Inflammatory macrophage (primary cell): ENCODE measurements around the gene UTP15.
A peak's percentile ranks its signal among the peaks of the same experiment; 100 is the strongest.

ENCODE experiments used
- DNase-seq, 2 donors: peaks; one replicate each; pipeline ENCODE4 v3.0.0-alpha.2; 2020 to 2022

The UTP15 gene

DNA sequence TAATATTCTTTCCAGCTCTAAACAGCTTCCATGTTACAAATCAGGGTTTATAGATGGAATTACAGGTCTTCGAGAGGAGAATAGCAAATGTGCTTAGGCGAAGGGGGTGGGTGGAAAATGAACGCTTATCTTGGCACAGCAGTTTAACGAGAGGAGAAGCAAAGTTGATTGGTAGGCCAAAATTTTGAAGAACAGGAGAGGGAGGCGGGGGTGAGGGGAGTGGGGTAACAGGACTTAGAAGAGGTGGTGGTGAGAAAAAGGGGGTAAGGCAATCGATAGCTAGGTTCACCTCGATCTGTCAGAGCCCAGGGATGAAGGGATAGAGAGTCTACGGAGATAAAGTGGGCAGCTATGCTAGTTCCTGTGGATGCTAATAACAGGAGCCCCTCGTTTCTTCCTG lies 868 bp upstream of the UTP15 start:
- peak in 1 of 2 donors; percentile 5 for DNase-seq

DNA sequence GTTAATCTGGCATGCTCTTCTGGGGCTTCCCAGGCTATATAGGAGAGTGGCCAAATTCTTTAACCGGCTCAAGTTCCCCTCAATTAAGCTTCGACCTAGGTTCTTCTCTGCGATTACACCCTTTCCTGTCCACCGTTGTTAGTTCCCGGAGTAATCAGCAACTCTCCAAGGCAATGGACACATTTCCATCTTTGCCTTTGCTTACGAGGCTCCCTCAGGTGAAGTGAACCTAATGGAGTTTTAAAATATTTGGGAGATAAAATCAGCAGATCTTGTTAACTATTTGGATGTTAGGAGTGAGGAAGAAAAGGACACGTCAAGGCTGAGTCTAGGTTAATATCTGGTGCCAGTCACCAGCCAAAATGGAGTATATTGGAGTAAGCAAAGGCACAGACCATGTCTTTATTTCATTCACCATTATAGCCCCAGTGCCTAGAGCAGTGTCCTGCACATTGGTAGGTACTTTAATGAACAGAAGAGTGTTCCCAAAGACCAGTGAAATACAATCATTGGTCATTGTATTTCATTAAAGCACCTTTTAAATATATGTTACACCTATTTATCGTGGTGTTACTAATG lies 515 bp downstream of the UTP15 start:
- DNase-seq, result peak in 1 of 2 donors; percentile 2

DNA sequence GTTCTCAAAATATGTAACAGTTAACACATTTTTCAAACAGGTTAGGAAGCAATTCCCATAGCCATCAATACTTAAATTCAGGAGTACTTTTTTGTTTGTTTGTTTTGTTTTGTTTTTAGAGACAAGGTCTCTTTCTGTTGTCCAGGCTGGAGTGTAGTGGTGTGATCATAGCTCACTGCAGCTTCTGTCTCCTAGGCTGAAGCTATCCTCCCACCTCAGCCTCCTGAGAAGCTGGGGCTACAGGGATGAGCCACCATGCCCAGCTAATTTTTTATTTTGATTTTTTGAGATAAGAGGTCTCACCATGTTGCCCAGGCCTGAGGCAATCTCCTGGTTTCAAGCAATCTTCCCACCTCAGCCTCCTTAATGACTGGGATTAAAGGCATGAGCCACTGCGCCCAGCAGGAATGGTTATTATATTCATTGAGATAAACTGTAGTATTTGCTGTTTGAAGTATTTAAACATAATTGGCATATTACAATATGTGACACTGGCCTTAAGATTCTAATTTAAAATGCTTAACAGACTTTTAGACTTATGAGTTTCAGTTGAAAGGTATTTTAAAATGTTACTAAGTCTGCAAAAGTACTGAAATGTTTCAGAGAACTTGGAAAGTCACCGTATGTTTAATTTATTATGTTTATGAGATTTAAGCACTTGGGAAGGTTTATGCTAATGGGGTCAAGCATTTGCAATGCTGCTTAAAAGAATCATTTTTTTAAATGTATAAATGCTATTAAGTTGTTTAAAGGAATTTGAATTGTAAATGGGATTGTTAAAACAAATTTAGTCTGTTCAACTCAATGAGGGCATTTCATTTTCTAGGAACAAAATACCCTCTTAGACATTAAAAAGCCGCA lies 17.0 kb downstream of the UTP15 start:
- no peak for DNase-seq

DNA sequence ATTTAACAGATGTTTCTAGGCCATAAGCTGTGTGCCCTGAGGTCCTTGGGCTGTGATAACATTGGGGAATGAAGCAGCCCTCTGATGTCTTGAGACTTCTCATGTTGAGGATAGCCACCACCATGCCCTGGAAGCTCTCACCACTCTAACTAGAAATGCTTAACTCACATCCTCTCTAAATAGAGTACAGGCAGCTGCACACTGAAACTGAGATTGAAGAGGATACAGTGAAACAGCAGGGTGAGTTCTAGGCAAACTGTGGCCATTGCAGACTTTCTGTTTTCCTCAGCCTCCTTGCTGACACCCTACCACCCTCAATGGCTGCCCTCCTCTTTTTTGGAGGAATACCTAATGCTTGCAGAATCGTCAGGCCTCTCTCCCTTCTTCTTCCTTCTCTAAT lies 22.4 kb downstream of the UTP15 start:
- no peak for DNase-seq

DNA sequence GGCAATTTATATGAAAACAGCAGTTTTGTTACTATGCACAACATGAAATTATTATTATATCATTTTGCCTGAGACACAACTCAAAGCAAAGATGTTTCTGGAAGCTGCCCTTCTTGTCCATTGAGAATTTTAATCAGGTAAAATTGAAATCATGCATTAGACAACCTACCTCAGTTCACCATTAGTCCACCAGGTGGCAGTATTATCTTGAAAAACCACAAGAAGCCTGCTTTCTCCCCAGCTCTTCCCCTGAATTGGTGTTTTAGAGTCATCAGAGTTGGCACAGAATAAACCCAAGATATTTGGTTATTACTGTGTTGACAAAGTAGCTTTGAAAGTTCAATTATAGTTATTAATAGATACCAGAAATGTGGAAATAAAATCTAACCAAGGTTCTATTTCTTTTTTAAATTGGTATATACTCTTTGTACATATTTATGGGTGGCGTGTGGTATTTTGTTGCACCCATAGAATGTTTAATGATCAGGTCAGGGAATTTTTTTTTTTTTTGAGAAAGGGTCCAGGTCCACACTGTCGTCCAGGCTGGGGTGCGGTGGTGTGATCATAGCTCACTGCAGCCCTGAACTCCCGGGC lies 25.7 kb downstream of the UTP15 start:
- peak; percentile 71 for DNase-seq

DNA sequence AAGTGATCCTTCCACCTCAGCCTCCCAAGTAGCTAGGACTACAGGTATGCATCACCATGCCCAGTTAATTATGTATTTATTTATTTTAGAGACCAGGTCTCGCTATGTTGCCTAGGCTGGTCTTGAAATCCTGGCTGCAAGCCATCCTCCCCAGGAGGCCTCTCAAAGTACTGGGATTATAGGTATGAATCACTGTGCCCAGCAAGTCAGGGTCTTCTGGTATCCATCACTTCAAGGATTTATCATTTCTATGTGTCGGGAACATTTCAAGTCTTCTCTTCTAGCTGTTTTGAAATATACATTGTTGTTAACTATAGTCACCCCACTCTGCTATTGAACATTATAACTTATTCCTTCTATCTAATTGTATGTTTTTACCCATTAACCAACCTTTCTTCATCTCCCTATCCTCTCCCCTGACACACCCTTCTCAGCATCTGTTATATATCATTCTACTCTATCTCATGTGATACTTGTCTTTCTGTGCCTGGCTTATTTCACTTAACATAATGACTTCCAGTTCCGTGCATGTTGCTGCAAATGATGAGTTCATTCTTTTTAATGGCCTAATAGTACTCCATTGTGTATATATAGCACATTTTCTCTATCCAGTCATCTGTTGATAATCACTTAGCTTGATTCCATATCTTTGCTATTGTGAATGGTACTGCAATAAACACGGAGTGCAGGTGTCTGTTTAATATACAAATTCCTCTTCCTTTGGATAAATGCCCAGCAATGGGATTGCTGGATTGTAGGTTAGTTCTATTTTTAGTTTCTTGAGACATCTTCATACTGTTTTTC lies 26.4 kb downstream of the UTP15 start:
- DNase-seq, result no peak

DNA sequence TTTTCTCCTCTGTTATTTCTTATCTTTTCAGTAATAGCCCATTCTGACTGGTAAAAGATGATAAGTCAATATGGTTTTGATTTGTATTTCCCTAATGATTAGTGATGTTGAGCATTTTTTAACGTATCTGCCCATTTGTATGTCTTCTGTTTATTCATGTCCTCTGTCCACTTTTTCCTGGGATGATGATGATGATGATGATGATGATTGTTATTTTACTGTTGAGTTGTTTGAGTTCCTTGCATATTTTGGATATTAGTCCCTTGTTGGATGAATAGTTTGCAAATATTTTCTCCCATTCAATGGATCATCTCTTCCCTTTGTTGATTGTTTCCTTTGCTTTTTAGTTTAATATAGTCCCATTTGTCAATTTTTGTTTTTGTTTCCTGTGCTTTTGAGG lies 27.0 kb downstream of the UTP15 start:
- no peak for DNase-seq

DNA sequence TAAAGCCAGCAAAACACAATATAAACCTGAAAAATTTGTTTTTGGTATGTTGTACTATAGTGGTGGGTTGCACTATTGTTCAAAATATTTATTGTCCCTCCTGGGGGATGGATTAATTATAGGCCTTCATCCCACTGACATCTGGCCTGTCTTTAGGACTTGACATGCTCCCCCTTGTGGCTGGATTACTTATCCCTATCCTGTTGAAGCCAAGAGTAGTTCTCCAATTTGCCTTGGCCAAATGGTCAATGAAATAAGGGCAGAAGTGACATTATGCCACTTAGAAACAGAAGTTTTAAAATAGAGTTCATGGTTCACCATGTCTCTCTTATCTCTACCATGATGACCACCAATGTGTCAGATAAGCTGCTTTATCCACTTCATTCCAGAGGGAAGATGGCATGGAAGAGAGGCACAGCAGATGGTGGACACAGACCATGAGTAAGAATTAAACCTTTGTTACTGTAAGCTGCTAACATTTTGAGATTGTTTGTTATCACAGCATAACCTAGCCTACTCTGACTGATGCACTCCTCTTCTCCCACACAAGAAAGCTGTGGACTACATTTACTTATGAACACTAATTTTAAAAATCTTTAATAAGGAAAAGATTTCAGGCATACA lies 31.3 kb downstream of the UTP15 start:
- peak; percentile 54 to 60 for DNase-seq

DNA sequence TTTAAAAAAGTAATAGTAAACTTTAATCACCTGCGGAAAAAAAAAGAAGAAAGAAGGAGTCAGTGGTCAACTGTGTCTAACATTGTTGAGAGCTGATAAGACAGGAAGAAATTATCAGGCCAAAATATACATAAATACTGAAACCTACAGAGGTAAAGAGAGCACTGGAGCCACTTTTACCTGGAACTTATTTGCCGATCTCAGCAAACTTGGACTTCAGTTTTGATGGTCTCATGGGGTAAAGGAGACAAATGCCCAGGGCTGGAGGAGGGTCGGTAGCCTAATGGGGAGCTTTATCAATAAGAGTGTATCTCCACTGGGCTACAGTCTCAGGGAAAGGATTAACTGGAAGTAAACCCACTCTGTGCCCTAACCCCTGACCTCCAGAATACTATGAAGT lies 33.8 kb downstream of the UTP15 start:
- no peak for DNase-seq

DNA sequence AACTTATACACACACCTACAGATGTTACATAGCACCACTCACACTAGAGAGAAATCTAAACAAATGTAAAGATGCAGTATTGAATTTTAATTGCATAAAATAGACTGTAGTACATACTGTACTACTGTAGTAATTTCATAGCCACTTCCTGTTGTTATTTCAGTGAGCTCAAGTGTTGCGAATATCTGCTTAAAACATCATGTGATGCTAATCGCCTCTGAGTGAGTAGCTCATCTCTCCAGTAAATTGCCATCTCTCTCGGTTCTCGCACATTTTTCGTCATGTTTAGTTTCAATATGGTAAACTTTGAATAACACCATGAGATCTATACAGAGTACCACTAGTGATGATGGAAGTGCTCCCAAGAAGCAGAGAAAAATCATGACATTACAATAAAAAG lies 38.5 kb downstream of the UTP15 start:
- peak in 1 of 2 donors; percentile 39 for DNase-seq

DNA sequence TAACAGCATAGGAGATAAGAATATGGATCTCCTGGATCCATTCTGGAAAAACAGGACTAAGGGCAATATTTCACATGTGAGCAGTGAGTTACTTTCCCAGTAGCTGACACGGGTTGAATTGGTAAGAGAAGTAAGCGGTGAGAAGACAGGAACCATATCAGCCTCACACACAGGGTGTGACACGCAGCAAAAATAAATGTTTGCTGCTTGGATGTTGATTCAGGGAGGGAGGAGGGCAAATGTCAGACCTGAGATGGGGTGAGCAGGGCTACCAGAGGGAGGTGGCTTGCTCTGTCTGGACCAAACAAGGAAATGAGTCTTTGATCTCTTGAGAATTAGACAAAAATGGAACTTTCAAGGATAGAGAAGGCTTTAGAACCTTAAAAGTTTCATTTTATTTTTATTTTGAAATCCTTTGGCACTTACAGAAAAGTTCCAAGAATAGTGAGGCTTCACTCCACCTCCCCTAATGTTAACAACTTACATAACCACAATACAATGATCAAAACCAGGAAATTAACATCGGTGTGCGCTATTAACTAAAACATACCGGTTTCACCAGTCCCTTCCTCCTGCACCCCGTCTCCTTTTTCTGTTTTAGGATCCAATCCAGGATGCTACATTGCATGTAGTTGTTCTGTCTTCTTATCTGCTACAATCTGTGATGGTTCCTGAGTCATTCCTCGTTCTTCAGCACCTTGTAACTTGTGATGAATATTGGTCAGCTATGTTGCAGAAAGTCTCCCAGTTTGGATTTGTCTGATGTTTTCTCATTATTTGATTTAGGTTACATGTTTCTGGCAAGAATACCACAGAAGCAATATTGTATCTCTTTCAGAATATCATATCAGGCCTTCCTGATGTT lies 39.9 kb downstream of the UTP15 start:
- DNase-seq, result no peak

DNA sequence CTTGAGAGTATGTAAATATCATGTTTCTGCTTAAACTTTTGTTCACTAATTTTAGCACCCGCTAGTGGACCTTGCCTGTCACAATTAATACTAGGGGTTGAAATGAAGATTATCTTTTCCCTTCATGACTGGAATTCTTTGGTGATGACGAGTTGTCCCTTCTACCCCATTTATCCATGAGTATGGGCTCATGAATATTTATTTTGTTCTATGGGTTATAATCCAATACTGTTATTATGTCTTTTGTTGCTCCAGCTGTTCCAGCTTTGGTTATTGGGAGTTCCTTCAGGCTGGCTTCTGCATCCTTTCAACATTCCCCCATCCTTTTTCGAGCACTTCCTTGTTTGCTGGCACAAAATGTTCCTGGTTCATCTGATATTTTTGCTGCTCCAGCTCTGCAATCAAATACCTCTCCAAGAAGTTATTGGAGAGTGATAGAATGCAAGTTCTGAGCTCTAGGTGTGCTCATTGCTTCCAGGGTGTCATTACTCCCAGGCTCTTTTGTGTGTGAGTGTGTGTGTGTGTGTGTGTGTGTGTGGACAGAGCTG lies 40.7 kb downstream of the UTP15 start:
- DNase-seq, result no peak

DNA sequence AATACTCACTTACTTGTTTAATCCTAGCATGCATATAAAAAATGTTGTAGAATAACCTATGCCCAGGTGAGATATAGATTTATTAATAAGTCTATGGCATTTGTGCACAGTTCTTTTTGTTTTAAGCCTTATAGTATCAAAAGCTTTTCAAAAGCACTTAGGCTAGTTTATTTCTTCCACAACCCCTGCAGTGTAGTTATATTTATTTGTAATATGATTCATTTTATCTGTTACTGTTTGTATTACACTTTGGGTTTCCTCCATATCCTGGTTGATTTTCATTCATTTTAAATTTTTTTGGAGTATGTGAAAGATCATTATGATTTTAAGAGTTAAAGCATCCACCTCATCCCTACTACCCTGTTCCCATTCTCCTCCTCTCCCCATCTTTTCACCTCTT lies 41.7 kb downstream of the UTP15 start:
- no peak for DNase-seq

DNA sequence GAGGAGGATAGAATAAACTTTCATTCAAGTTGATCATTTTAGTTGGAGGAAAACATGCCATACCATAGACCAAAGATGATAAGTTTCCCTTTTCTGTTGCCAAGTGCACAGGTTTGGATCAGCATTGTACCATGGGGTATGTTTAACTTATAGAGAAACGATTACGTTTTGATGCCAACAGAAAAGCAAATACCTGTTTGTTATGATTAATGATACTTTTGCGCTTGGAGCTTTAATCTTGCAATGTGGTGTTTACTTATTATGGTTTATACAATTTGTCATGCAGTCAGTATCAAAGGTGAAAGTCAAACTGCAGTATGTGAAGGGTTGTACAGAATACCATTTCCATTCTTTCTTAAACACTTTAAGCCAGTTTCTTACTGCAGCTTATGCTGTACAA lies 47.3 kb downstream of the UTP15 start:
- DNase-seq, result no peak

DNA sequence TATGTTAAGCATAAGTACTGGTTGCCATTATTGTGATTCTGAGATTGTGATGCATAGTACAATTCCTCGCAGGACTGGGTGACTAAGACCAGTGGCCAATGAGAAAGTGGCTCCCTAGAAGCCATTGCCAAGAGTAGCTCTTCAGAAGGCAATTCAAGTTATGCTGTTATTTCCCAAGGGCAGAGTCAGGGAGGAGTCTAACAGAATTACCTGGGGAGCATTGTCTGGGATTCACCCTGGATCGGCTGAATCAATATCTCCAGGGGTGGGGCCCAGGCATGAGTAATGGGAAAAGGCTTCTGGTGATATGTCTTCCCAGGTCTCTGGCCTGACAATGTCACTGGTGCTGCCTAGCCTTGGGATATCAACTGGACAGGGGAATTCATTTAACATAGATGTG lies 49.5 kb downstream of the UTP15 start:
- DNase-seq, result no peak

DNA sequence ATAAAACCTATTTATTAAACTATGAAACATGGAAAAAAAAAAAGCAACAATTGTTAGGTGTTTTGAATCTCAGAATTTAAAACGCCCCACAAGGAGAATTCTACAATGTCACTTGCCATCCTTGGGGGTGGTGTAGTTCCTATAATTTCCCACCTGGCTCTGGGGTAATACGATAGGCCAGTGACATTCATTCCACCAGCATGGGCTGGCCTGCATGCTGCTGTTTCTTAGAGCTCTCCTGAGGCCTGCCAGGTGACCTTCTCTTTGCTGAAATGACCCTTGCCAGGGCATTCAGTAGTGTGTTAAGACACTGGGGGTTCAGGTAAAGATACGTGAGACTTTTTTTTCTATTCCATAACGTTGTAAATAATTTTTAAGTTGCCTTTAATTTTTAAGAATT lies 50.4 kb downstream of the UTP15 start:
- DNase-seq, result no peak

DNA sequence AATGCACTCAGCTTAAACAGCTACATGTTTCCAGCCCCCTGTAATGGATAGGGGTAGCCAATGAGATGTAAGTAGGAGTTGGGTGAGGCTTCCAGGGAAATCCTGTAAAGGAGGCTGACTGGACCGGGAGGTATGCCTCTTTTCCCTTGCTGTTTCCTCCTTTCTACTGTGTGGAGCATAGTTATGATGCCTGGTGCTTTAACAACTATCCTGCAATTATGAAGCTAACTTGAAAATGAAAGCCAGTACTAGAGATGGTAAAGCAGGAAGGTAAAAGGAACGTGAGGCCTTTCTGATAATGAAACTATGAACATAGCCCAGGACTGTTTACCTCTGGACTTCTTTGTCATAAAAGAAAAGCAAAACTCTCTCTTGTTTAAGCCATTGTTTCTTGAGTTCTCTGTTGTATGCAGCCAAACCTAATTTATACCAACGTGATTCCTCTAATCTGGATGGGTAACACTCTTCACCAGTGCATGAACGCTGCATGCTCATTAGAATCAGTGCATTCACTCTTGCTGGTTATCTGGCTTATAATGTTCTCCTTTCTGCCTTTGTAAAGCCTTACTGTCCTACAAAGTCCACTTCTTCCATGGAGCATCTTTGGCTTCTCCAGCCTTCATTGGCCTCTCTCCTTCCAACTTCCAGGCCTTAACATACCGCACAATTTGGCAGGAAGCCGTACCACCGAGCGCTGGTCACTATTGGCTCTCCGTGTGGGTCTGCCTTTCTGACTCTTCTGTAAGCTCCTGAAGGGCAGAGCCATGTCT lies 52.2 kb downstream of the UTP15 start:
- DNase-seq, result no peak

DNA sequence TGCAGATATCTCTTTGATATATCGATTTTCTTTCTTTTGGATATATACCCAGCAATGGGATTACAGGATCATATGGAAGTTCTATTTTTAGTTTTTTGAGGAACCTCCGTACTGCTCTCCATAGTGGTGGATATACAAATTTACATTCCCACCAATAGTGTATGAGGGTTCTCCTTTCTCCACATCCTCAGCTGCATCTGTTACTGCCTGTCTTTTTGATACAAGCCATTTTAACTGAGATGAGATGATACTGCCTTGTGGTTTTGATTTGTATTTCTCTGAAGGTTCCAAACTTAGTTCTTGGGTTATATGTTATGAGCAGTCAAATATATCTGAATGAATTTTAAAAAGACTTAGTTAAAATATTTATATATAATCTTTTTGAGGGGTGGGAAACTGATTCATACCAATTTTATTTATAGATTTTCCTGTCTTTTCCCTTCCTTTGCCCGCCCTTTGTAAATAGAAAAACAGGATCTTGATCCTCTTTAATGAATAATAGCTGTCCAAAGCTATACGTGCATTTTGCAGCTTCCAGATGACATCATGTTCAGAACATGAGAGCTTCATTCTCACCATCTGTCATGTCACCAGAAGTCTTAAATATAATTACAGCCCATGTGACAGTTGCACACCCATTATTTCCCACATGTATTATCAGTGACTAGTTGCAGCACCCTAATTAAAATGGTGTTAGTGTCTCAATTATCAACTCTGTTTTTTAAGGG lies 54.2 kb downstream of the UTP15 start:
- DNase-seq, result no peak

DNA sequence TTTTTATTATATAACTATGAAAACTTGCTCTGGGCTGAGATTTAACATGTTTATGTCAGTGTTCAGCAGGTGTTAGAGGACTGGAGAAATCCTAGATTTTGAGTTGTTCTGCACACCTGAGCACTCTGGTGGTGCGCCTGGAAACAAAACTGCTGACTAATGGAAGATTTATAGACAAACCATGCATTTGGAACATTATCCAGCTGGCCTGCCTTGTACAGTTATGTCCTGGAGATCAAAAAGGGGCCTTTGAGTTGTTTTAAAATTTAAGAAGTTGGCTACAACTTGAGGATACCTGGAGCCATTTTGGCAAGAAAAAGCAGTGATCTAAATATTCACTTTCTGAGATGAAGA lies 54.8 kb downstream of the UTP15 start:
- DNase-seq, result no peak

DNA sequence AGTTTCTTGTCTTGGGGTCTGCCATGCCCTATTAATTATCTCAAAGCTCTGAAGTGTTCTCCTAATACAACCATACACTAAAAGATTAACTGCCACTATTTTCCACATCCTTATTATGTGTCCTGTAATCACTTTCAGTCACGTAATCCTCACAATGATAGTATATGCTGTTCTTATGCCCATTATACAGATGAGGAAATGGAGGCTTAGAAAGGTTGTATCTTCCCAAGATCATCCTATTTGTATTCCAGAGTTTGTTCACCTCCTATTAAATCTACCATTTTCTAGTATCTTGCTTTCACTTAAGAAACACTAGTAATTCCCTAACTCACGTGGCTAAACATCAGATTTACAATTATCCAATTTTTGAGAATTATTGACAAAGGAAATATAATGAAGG lies 57.5 kb downstream of the UTP15 start:
- no peak for DNase-seq
